ENCODE results near the gene TNFRSF13B.
A peak's percentile ranks its signal among the peaks of the same experiment; 100 is the strongest.
"Not testable (repeated sequence)": the region's sequence is repeated elsewhere in the genome, so short reads cannot be mapped to it uniquely, and the experiment has no call there.

The TNFRSF13B gene

GRCh38 chr17:17004997-17005614 lies 33.2 kb upstream of the TNFRSF13B start:
- not testable (repeated sequence) for DNase-seq

- no peak for DNase-seq
Measured at GRCh38 chr17:17004251-17004996, 32.5 kb upstream of the TNFRSF13B start.

- DNase-seq: not testable (repeated sequence)
Measured at GRCh38 chr17:17002731-17003715, 31.1 kb upstream of the TNFRSF13B start.

GRCh38 chr17:17001874-17002520 lies 30.1 kb upstream of the TNFRSF13B start:
- DNase-seq: peak; percentile 83

- no peak for DNase-seq
Measured at GRCh38 chr17:17001076-17001777, 29.3 kb upstream of the TNFRSF13B start.

GRCh38 chr17:16999931-17000625 lies 28.2 kb upstream of the TNFRSF13B start:
- DNase-seq: no peak

GRCh38 chr17:16997514-16998429 lies 25.9 kb upstream of the TNFRSF13B start:
- DNase-seq: no peak

- not testable (repeated sequence) for DNase-seq
Measured at GRCh38 chr17:16996726-16997125, 24.8 kb upstream of the TNFRSF13B start.

GRCh38 chr17:16995930-16996329 lies 24.0 kb upstream of the TNFRSF13B start:
- no peak for DNase-seq

GRCh38 chr17:16994631-16995030 lies 22.7 kb upstream of the TNFRSF13B start:
- no peak for DNase-seq

- DNase-seq: peak; percentile 85
Measured at GRCh38 chr17:16991349-16992009, 19.6 kb upstream of the TNFRSF13B start.

- DNase-seq: no peak
Measured at GRCh38 chr17:16989953-16990860, 18.3 kb upstream of the TNFRSF13B start.

- no peak for DNase-seq
Measured at GRCh38 chr17:16989230-16989952, 17.5 kb upstream of the TNFRSF13B start.

- DNase-seq: no peak
Measured at GRCh38 chr17:16988749-16989229, 16.9 kb upstream of the TNFRSF13B start.

GRCh38 chr17:16987830-16988601 lies 16.1 kb upstream of the TNFRSF13B start:
- peak; percentile 70 for DNase-seq

GRCh38 chr17:16987066-16987829 lies 15.3 kb upstream of the TNFRSF13B start:
- no peak for DNase-seq

Data from right forelimb (tissue), 1 donor.